Neural progenitor cell (in vitro differentiated cells): ENCODE results near the gene PCDH15. TPM values are rescaled to one million over a fixed set of nuclear protein-coding genes. Genes with fewer than 3 reads are reported as not detected.

Source experiments
- DNase-seq: peaks from one replicate; pipeline ENCODE4 v3.0.0-alpha.2; 2016; ENCODE audit warnings: low spot score
- H2AFZ ChIP-seq: fragments of 200-600 bp; sonication (generic); replicated peaks from 2 replicates; pipeline ENCODE4 v1.6.1; 2016; ENCODE audit warnings: antibody characterized with exemption
- H3F3A ChIP-seq: fragments of 200-600 bp; sonication (generic); 2 replicates; pipeline ENCODE4 v1.6.1; 2016; ENCODE audit warnings: antibody characterized with exemption, low read depth
- H3K27ac ChIP-seq: fragments of 200-600 bp; sonication (generic); 2 replicates; pipeline ENCODE4 v1.5.1; 2016; ENCODE audit warnings: mild to moderate bottlenecking
- H3K27me3 ChIP-seq: fragments of 200-600 bp; sonication (generic); 2 replicates; pipeline ENCODE4 v1.6.1; 2016; ENCODE audit warnings: mild to moderate bottlenecking, moderate library complexity
- H3K36me3 ChIP-seq: fragments of 200-600 bp; sonication (generic); 2 replicates; pipeline ENCODE4 v1.5.1; 2016
- H3K4me1 ChIP-seq: fragments of 200-600 bp; sonication (generic); 2 replicates; pipeline ENCODE4 v1.6.1; 2016; ENCODE audit warnings: mixed run types
- H3K4me2 ChIP-seq: fragments of 200-600 bp; sonication (generic); 2 replicates; pipeline ENCODE4 v1.6.1; 2016
- H3K4me3 ChIP-seq: fragments of 200-600 bp; sonication (generic); 2 replicates; pipeline ENCODE4 v1.5.1; 2016
- H3K79me2 ChIP-seq: fragments of 200-600 bp; sonication (generic); 2 replicates; pipeline ENCODE4 v1.6.1; 2016; ENCODE audit warnings: low read depth
- H3K9ac ChIP-seq: fragments of 200-600 bp; sonication (generic); 2 replicates; pipeline ENCODE4 v1.6.1; 2016
- H3K9me3 ChIP-seq: fragments of 200-600 bp; sonication (generic); 2 replicates; pipeline ENCODE4 v1.5.1; 2016; ENCODE audit warnings: low read depth
- H4K20me1 ChIP-seq: fragments of 200-600 bp; sonication (generic); 2 replicates; pipeline ENCODE4 v1.6.1; 2016; ENCODE audit warnings: low read depth
- H3K27ac Mint-ChIP-seq: 3 replicates; pipeline ENCODE4 v1.8.0; 2021; ENCODE audit warnings: mixed read lengths
- H3K27me3 Mint-ChIP-seq: 2 replicates; pipeline ENCODE4 v1.8.0; 2022; ENCODE audit warnings: low read depth, mild to moderate bottlenecking, inconsistent platforms, moderate library complexity, mixed read lengths; ENCODE audit not compliant: insufficient read depth
- H3K36me3 Mint-ChIP-seq: 3 replicates; pipeline ENCODE4 v1.8.0; 2021; ENCODE audit warnings: mixed read lengths
- H3K4me1 Mint-ChIP-seq: 3 replicates; pipeline ENCODE4 v1.8.0; 2021; ENCODE audit warnings: mixed read lengths
- H3K4me3 Mint-ChIP-seq: 3 replicates; pipeline ENCODE4 v1.8.0; 2021; ENCODE audit warnings: mild to moderate bottlenecking, moderate library complexity, mixed read lengths
- H3K9me3 Mint-ChIP-seq: 3 replicates; pipeline ENCODE4 v1.8.0; 2020; ENCODE audit warnings: mixed read lengths
- CTCF ChIP-seq: fragments of 200-600 bp; sonication (generic); IDR thresholded peaks from 2 replicates; pipeline ENCODE4 v1.5.1; 2017; ENCODE audit warnings: antibody characterized with exemption, mild to moderate bottlenecking
- EZH2 ChIP-seq: fragments of 200-600 bp; sonication (generic); IDR thresholded peaks from 2 replicates; pipeline ENCODE4 v1.6.1; 2017; ENCODE audit warnings: antibody characterized with exemption, mild to moderate bottlenecking, moderate library complexity
- EZH2phosphoT487 ChIP-seq: fragments of 200-600 bp; sonication (generic); IDR thresholded peaks from 2 replicates; pipeline ENCODE4 v1.6.1; 2017; ENCODE audit warnings: antibody characterized with exemption
- total RNA-seq: library from RNA; depleted of rRNA; stranded (reverse); fragments of >200 nt; gene quantifications from 2 replicates; pipeline ENCODE4 v1.2.3, GENCODE V29; 2015; ENCODE audit warnings: low replicate concordance

The PCDH15 gene
- total RNA-seq, 1 donor from 2014 or later, result 0.17 TPM

- no peak for DNase-seq
- Histone ChIP-seq H3K36me3 (no peaks in the 10 kb centered on the region), H3K4me3 (no peak overlapping the region), H3K27me3 (no peaks in the 10 kb centered on the region), H3F3A (no peaks in the 10 kb centered on the region), H3K4me2 (no peak overlapping the region), H3K79me2 (no peaks in the 10 kb centered on the region), H3K4me1 (no peaks in the 10 kb centered on the region), H4K20me1 (no peaks in the 10 kb centered on the region), H2AFZ (no peak overlapping the region), H3K27ac (no peak overlapping the region), H3K9me3 (no peaks in the 10 kb centered on the region), H3K9ac (no peak overlapping the region)
- TF ChIP-seq CTCF (no peak), EZH2phosphoT487 (no peak), EZH2 (no peak)
- H3K9me3 Mint-ChIP-seq, result no peaks in the 10 kb centered on the region
- H3K27ac Mint-ChIP-seq, result no peak overlapping the region
- no peak overlapping the region for H3K4me3 Mint-ChIP-seq
- no peaks in the 10 kb centered on the region for H3K36me3 Mint-ChIP-seq
- no peaks in the 10 kb centered on the region for H3K27me3 Mint-ChIP-seq
- no peaks in the 10 kb centered on the region for H3K4me1 Mint-ChIP-seq
These were observed 482.6 kb downstream of the PCDH15 start for GRCh38 chr10:54318470-54318869.

- no peaks in the 10 kb centered on the region for H4K20me1 ChIP-seq
- no peak overlapping the region for H3K4me2 ChIP-seq
- no peaks in the 10 kb centered on the region for H3K36me3 ChIP-seq
- H3K27ac Mint-ChIP-seq, result no peak overlapping the region
- H3K4me1 Mint-ChIP-seq, result no peaks in the 10 kb centered on the region
- H3K4me3 ChIP-seq, result no peak overlapping the region
- DNase-seq, result no peak
- no peak overlapping the region for H3K27ac ChIP-seq
- no peaks in the 10 kb centered on the region for H3K36me3 Mint-ChIP-seq
- no peaks in the 10 kb centered on the region for H3F3A ChIP-seq
- H2AFZ ChIP-seq, result no peak overlapping the region
- H3K4me3 Mint-ChIP-seq, result no peak overlapping the region
- H3K9me3 Mint-ChIP-seq, result no peaks in the 10 kb centered on the region
- no peaks in the 10 kb centered on the region for H3K27me3 Mint-ChIP-seq
- H3K9ac ChIP-seq, result no peak overlapping the region
- H3K27me3 ChIP-seq, result no peaks in the 10 kb centered on the region
- no peaks in the 10 kb centered on the region for H3K4me1 ChIP-seq
- TF ChIP-seq EZH2 (no peak), CTCF (no peak), EZH2phosphoT487 (no peak)
- no peaks in the 10 kb centered on the region for H3K9me3 ChIP-seq
- H3K79me2 ChIP-seq, result no peaks in the 10 kb centered on the region
These were observed 486.6 kb downstream of the PCDH15 start for GRCh38 chr10:54314430-54314829.

- H3K4me1 Mint-ChIP-seq, result no peaks in the 10 kb centered on the region
- H2AFZ ChIP-seq, result no peak overlapping the region
- H3K9me3 Mint-ChIP-seq, result no peaks in the 10 kb centered on the region
These were observed 516.4 kb downstream of the PCDH15 start for GRCh38 chr10:54284526-54285193.

More at GRCh38 chr10:54284526-54285193, 516.4 kb downstream of the PCDH15 start:
- H3K4me2 ChIP-seq, result no peak overlapping the region
- no peaks in the 10 kb centered on the region for H3K79me2 ChIP-seq
- H3K36me3 ChIP-seq, result no peaks in the 10 kb centered on the region
- no peaks in the 10 kb centered on the region for H3K4me1 ChIP-seq
- H3K9me3 ChIP-seq, result no peaks in the 10 kb centered on the region
- TF ChIP-seq CTCF (no peak), EZH2phosphoT487 (no peak), EZH2 (no peak)
- H3K27ac Mint-ChIP-seq, result no peak overlapping the region
- no peaks in the 10 kb centered on the region for H3K27me3 ChIP-seq
- H3K4me3 ChIP-seq, result no peak overlapping the region
- no peak overlapping the region for H3K9ac ChIP-seq
- H3K27ac ChIP-seq, result no peak overlapping the region
- H4K20me1 ChIP-seq, result no peaks in the 10 kb centered on the region
- no peaks in the 10 kb centered on the region for H3K36me3 Mint-ChIP-seq
- H3F3A ChIP-seq, result no peaks in the 10 kb centered on the region
- H3K27me3 Mint-ChIP-seq, result no peaks in the 10 kb centered on the region
- H3K4me3 Mint-ChIP-seq, result no peak overlapping the region
- DNase-seq, result no peak
